ENCODE results near the gene CYTL1. TPM values are rescaled to one million over a fixed set of nuclear protein-coding genes. Genes with fewer than 3 reads are reported as not detected.

The CYTL1 gene
- total and polyA plus RNA-seq, 7 donors = 0.54 to 3.6 (median 1.5) TPM; not detected in 2

DNA sequence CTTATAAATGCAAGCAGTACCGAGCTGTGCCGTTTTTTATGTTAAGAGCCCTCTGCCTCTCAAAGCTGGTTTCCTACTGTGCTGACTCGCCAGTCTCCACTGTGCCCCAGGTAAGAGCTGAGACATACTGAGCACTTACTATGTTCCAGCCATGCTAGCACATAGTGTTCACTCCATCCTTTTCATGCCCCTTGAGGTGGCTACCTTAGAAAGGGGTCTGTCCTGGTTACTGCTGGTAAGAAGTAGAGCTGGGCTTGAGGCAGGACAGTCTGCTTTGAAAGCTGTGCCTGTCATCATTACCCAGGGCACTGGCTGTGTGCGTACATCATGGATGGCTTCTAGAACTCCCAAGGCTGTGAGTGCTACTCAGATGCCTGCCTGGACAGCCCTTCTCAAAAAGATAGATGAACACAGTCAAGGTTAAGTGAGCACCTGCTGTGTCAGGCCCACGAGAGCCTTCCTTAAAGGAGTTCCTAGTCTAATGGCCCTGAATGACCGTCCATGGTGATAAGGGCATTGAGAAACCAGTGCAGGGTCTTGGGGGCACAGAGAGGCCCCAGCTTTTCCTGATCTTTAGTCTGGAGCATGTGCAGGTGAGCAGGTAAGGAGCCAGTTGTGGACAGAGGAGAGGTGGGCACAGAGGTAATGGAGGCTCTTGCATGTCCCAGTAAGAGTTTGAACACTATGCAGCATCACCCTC, 33.6 kb upstream of the CYTL1 start:
- Histone ChIP-seq H3K4me1 (peaks cover 0 to 22% (median 18%) of the 10 kb centered on the region in 4 donors), H3K4me3 (no peak overlapping the region), H3K36me3 (no peaks in the 10 kb centered on the region), H3K9me3 (no peaks in the 10 kb centered on the region), H3K27me3 (no peaks in the 10 kb centered on the region), H3K27ac (no peak overlapping the region)
- intact Hi-C loops (cut with DNase I) = loop anchor here (10.0 kb wide), 1 partner anchor 762 kb away; no protein-coding TSS in a partner anchor
- WGBS, 2 donors = 64 to 69% methylated on average over 6 of the region's 6 CpGs
- TF ChIP-seq POLR2A (IDR thresholded peaks at IDR 0.05) (no peak), POLR2AphosphoS5 (IDR thresholded peaks at IDR 0.05) (no peak), EP300 (IDR thresholded peaks at IDR 0.05) (no peak)
- TF ChIP-seq, protein P1, sequence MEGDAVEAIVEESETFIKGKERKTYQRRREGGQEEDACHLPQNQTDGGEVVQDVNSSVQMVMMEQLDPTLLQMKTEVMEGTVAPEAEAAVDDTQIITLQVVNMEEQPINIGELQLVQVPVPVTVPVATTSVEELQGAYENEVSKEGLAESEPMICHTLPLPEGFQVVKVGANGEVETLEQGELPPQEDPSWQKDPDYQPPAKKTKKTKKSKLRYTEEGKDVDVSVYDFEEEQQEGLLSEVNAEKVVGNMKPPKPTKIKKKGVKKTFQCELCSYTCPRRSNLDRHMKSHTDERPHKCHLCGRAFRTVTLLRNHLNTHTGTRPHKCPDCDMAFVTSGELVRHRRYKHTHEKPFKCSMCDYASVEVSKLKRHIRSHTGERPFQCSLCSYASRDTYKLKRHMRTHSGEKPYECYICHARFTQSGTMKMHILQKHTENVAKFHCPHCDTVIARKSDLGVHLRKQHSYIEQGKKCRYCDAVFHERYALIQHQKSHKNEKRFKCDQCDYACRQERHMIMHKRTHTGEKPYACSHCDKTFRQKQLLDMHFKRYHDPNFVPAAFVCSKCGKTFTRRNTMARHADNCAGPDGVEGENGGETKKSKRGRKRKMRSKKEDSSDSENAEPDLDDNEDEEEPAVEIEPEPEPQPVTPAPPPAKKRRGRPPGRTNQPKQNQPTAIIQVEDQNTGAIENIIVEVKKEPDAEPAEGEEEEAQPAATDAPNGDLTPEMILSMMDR (IDR thresholded peaks at IDR 0.05) = no peak
- DNase-seq = no peak

DNA sequence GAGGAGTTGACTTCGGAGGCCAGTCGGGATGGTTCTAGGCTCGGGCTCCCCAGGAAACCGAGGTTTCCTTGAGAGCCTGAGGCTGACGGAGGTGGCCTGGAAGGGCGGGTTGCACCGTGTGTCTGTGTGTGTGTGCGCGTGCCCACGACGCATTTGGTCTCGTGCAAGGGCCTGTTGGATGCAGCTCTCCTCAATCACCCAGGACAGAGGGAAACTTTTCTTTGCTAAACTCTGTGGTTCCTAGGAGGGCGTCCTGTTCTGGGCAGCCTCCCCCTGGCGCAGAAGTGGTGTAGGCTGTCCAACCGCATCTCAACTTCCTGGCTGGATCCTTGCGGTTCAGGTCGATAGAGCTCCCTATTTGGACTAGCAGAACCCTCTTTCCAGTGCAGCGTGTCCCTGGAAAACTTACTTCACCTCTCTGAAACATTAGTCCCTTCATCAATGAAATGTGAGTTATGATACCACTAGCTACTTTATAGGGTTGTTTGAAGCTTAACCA, 33.0 kb upstream of the CYTL1 start:
- peak overlapping the region in 2 of 4 donors; percentile 10 to 57 for H3K27ac ChIP-seq
- no peaks in the 10 kb centered on the region for H3K27me3 ChIP-seq
- intact Hi-C loops (cut with DNase I) = loop anchor here (10.0 kb wide), 1 partner anchor 763 kb away; no protein-coding TSS in a partner anchor
- H3K36me3 ChIP-seq = no peaks in the 10 kb centered on the region
- peaks cover 0 to 22% (median 18%) of the 10 kb centered on the region in 4 donors for H3K4me1 ChIP-seq
- DNase-seq = no peak
- peak overlapping the region in 3 of 4 donors; percentile 49 to 60 (median 54) for H3K4me3 ChIP-seq
- no peak for TF ChIP-seq POLR2AphosphoS5 (IDR thresholded peaks at IDR 0.05)
- TF ChIP-seq POLR2A (IDR thresholded peaks at IDR 0.05) = no peak
- TF ChIP-seq, protein P1 (IDR thresholded peaks at IDR 0.05) = no peak
- no peak for TF ChIP-seq EP300 (IDR thresholded peaks at IDR 0.05)
- 20 to 32% methylated on average over 18 of the region's 18 CpGs for WGBS, 2 donors
- no peaks in the 10 kb centered on the region for H3K9me3 ChIP-seq

DNA sequence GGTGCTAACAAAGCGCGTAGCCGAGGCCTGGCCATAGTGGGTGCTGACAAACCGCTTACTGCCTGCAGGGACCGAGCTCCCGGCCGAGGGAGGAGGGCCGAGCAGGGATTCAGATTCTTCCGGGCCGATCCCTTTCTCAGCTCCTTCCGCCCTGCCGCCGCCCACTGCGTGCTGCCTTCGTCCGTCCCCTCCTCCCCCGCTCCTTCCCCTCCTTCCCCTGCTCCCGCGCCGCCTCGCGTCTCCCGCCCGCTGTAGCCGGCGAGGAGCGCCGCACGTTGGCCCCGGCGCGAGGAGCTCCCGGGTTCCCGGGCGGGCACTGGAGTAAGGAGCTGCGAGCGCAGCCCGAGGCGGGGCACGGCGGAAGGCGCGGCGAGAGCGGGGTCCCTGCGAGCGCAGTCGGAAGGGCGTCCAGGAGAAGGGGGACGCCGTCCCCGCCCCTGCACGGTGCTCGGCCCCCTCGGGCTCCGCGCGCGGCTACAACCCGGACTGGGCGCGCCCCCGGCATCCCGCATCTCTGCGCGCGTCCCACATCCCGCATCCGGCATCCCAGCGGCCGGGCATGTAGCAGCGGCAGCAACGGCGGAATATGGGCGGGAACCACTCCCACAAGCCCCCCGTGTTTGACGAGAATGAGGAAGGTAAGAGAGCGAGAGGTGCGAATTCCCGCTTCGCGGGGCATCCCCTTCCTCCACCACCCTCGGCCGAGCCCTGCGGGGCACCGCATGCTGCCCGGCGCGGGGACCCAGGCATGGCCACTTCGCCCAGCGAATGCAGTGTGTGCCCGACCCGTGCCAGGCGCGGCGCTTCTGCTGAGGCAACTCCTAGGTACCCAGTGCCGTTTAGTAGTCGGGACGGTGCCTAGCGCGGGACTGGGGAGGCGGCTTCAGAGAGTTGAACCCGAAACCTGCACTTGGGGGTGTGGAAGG, 32.3 kb upstream of the CYTL1 start, which contains the start of gene STK32B:
STK32B (plus strand) TSS at position 203 of the 926 bp plus-strand sequence.
- Histone ChIP-seq H3K4me1 (peaks cover 0 to 22% (median 18%) of the 10 kb centered on the region in 4 donors), H3K36me3 (no peaks in the 10 kb centered on the region), H3K27ac (peak within 1 kb of the TSS; percentile 10 to 60 (median 36)), H3K4me3 (peak within 1 kb of the TSS; percentile 32 to 60 (median 52)), H3K27me3 (no peaks in the 10 kb centered on the region), H3K9me3 (no peaks in the 10 kb centered on the region)
- peak; percentile 83 for DNase-seq
- TF ChIP-seq POLR2A (IDR thresholded peaks at IDR 0.05) = no peak
- TF ChIP-seq, protein P1 (IDR thresholded peaks at IDR 0.05) = no peak
- TF ChIP-seq POLR2AphosphoS5 (IDR thresholded peaks at IDR 0.05) = no peak
- no peak for TF ChIP-seq EP300 (IDR thresholded peaks at IDR 0.05)
- intact Hi-C loops (cut with DNase I) = loop anchor here (2.0 to 10.0 kb wide), 3 partner anchors 57 to 763 kb away; no protein-coding TSS in a partner anchor
- 1 to 5% methylated on average over 103 of the region's 103 CpGs for WGBS, 2 donors

DNA sequence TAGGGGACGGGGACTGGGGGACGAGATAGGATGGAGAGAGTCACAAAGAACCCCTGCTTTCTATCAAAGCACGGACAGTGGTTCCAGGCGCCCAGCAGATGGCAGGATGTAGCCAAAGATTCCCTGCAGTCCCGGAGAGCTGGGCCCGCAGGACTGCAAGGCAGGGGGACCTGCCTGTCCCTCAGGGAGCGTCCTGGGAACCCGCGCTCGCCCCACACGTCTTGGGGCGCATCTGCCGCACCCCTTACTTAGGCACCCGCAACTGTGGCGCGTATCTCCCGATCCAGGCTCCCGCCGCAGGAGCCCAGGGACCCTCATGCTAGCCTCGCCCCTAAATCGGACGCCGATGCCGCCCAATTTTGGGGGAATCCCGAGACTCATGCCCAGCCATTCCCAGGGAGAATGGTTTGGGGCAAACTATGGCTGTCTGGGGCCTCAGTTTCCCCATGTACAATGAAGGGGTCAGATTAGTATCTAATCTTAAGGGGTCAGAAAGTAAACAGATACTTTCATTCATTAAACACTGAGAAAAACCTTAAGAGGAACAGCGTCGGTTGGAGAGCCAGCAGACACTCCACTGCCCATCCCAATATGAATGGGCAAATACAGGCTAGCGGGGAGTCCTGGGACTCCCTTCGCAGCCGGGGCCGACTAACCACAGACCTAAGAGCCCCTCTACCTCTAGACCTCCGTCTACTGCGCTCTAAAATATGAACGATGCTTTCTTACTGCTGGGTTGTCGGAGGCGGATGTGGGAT, 31.4 kb upstream of the CYTL1 start:
- H3K4me3 ChIP-seq = peak overlapping the region; percentile 32 to 60 (median 52)
- TF ChIP-seq, protein P1 (IDR thresholded peaks at IDR 0.05) = peak; percentile 19 to 66 (median 44)
- TF ChIP-seq EP300 (IDR thresholded peaks at IDR 0.05) (no peak), POLR2AphosphoS5 (IDR thresholded peaks at IDR 0.05) (peak in 1 of 4 donors; percentile 26), POLR2A (IDR thresholded peaks at IDR 0.05) (no peak)
- DNase-seq = peak; percentile 87
- no peaks in the 10 kb centered on the region for H3K9me3 ChIP-seq
- H3K4me1 ChIP-seq = peaks cover 0 to 22% (median 18%) of the 10 kb centered on the region in 4 donors
- intact Hi-C loops (cut with DNase I) = loop anchor here (2.0 to 10.0 kb wide), 3 partner anchors 56 to 764 kb away; no protein-coding TSS in a partner anchor
- H3K36me3 ChIP-seq = no peaks in the 10 kb centered on the region
- WGBS, 2 donors = 2 to 7% methylated on average over 36 of the region's 36 CpGs
- H3K27me3 ChIP-seq = no peaks in the 10 kb centered on the region
- peak overlapping the region; percentile 10 to 60 (median 36) for H3K27ac ChIP-seq
